ENCODE measurements around the gene PAX7.
"Not testable (repeated sequence)": the region's sequence is repeated elsewhere in the genome, so short reads cannot be mapped to it uniquely, and the experiment has no call there.

PAX7 gene

DNA sequence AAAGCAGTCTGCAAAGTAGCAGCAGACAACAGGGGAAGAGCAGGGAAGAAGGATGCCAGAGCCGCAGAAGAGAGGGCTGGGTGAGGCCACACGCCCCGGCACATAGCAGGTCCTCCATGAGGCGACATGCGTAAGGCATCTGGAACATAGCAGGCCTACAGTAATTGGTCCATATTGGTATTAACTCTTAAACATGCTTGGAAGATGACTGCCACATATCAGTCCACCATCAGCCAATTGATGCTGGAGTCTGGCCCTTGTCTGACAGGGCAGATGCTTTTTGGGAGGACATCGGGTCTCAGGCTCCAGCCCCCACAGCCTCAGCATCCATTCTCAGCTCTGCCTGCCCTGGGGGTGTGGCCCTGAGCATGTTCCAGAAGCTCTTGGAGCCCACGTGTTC, 135.1 kb downstream of the PAX7 start:
- no peak for TF ChIP-seq JUND (IDR thresholded peaks at IDR 0.05; ENCODE audit: low read depth)
- in situ Hi-C loops (cut with HindIII; ENCODE audit: low pct_unique_long_range_greater_than_20kb, low sequenced_read_pairs), result no loop called here
- DNase-seq (ENCODE audit: low read depth in 1 of 2, low spot score in 1 of 2), result no peak

DNA sequence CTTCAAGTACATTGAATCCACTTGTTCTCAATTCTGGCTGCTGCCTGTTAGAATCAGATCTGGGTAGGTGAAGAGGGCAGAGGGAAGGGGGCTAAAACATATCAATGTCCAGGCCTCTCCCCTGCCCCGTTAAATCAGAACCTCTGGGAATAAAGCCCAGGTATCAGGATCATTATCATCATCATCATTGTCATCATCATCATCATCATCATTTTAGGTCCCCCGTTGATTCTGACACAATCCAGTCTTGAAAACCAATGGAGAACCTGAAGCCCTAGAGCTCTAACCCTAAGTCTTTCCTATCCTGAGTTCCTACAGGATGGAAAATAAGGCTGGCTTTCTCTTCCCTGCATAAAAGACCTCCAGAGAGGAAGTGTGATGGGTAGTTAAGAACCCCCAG, 135.7 kb downstream of the PAX7 start:
- in situ Hi-C loops (cut with HindIII; ENCODE audit: low pct_unique_long_range_greater_than_20kb, low sequenced_read_pairs), result no loop called here
- no peak for TF ChIP-seq JUND (IDR thresholded peaks at IDR 0.05; ENCODE audit: low read depth)
- DNase-seq (ENCODE audit: low read depth in 1 of 2, low spot score in 1 of 2), result no peak

DNA sequence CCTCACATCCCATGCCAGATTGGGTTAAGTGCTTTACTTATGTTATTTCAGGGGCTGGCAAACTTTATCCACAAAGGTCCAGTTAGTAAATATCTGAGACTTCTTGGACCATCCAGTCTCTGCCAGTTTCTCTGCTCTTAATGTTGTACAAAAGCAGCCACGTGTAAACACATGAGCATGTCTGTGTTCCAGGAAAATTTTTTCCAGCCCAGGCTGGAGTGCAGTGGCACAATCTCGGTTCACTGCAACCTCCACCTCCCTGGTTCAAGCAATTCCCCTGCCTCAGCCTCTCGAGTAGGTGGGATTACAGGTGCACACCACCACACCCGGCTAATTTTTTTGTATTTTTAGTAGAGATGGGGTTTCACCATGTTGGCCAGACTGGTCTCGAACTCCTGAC, 136.9 kb downstream of the PAX7 start:
- DNase-seq (ENCODE audit: low read depth in 1 of 2, low spot score in 1 of 2); in situ Hi-C loops (cut with HindIII; ENCODE audit: low pct_unique_long_range_greater_than_20kb, low sequenced_read_pairs): not testable (repeated sequence)

DNA sequence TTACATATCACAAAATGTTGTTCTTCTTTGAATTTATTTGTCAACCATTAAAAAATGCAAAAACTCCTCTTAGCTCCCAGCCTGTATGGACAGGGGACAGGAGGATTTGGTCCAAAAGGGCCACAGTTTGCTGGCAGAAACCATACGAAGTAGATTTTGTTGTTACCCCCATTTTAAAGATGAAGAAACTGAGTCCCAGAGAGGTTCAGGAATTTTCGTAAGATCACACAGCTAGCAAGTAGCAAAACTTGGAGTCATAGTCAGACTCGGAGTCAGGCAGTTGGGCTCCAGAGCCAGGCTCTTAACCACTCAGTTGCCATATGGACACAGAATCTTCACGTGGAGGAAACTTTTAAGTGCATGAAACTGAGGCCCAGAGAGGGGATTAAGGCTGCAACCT, 137.4 kb downstream of the PAX7 start:
- in situ Hi-C loops (cut with HindIII; ENCODE audit: low pct_unique_long_range_greater_than_20kb, low sequenced_read_pairs), result no loop called here
- no peak for DNase-seq (ENCODE audit: low read depth in 1 of 2, low spot score in 1 of 2)
- TF ChIP-seq JUND (IDR thresholded peaks at IDR 0.05; ENCODE audit: low read depth), result no peak

DNA sequence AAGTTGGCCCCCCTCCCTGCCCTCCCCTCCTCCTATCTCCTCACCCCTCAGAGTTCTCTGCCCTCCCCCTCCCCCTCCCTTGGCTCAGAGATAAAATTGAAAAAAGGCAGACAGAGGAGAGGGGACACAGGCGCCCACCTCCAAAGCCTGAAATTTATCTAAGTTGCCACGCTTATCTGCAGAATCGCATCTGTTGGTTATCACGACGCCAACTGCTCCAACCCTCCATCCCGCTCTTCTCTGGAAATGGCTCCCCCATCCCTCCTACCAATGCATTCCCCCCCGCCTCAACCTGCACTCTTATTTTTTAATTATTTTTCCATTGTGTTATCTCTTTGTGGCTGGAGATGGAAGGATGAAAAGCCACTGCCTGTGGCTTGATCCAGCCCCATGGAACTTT, 138.5 kb downstream of the PAX7 start:
- no peak for TF ChIP-seq JUND (IDR thresholded peaks at IDR 0.05; ENCODE audit: low read depth)
- no peak for DNase-seq (ENCODE audit: low read depth in 1 of 2, low spot score in 1 of 2)
- in situ Hi-C loops (cut with HindIII; ENCODE audit: low pct_unique_long_range_greater_than_20kb, low sequenced_read_pairs), result no loop called here

DNA sequence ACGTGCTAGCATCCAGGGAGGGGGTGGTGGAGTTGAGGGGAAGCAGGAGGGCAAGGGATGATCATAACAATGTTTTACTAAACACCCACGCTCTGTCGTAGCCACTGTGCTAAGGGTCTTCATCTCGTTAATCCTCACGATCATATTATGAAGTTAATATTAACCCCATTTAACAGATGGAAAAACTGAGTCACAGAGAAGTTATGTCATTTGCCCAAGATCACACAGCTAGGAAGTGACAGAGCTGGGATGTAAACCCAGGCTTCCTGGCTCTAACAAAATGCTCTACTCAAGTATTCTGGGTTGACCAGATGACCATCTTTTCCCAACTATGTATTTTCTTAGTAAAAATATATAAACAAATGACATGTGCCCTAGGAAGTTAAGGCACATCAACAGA, 140.2 kb downstream of the PAX7 start:
- TF ChIP-seq JUND (IDR thresholded peaks at IDR 0.05; ENCODE audit: low read depth), result no peak
- no peak for DNase-seq (ENCODE audit: low read depth in 1 of 2, low spot score in 1 of 2)
- in situ Hi-C loops (cut with HindIII; ENCODE audit: low pct_unique_long_range_greater_than_20kb, low sequenced_read_pairs), result no loop called here

DNA sequence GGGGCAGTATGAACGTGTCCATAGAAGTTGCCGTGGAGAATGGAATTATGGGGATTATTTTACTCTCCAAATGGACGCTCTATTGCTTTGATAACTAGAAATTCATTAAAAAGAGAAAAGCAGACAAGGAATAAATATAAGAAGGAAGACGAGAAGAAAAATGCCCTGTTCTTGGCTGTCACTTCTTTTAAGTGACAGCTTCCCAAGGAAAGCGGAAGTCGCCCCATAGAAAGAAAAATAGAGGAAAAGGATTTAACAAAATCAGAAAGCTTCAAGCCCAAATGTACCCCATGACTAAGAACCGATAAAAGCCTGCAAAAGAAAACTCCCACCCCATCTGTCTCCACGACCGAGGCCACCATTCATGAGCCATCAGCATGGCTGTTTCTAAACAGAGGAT, 143.1 kb downstream of the PAX7 start:
- in situ Hi-C loops (cut with HindIII; ENCODE audit: low pct_unique_long_range_greater_than_20kb, low sequenced_read_pairs), result no loop called here
- no peak for DNase-seq (ENCODE audit: low read depth in 1 of 2, low spot score in 1 of 2)
- TF ChIP-seq JUND (IDR thresholded peaks at IDR 0.05; ENCODE audit: low read depth), result no peak

DNA sequence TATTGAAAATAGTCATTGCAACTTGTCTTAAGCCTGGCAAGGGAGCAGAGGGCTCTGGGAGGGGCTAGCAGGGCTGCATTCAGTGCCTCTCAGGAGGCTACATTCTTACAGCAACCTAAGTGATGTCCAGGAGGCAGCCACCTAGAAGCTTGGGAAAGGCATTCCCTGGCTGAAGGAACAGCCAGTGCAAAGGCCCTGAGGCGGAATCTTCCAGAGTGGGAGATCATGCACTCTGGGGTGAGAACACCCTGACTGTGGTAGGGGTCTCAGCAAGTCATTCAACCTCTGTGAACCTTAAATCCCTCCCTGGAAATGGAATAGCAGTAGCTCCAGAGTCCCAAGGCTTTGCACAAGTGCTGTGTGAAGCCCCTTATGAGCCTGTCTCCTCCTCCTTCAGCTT, 144.7 kb downstream of the PAX7 start:
- in situ Hi-C loops (cut with HindIII; ENCODE audit: low pct_unique_long_range_greater_than_20kb, low sequenced_read_pairs), result no loop called here
- TF ChIP-seq JUND (IDR thresholded peaks at IDR 0.05; ENCODE audit: low read depth), result no peak
- no peak for DNase-seq (ENCODE audit: low read depth in 1 of 2, low spot score in 1 of 2)

DNA sequence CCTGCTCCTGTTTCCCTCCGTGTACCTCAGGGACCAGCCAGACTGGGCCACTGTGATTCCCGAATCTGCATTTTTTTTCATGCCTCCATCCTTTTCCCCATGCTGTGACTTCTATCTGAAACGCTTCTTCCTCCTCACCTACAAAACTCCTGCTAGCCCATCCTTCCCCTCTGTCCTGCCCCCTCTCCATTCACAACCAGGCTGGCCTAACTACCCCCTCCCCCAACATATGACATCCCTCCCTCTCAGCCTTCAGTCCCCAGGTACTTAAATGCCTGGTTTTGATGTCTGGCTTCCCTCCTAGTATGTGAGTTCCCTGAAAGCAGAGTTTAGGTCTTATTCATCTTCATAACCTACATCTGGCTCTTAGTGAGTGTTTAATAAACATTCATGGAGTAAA, 146.1 kb downstream of the PAX7 start:
- DNase-seq (ENCODE audit: low read depth in 1 of 2, low spot score in 1 of 2), result no peak
- in situ Hi-C loops (cut with HindIII; ENCODE audit: low pct_unique_long_range_greater_than_20kb, low sequenced_read_pairs), result no loop called here
- TF ChIP-seq JUND (IDR thresholded peaks at IDR 0.05; ENCODE audit: low read depth), result no peak

DNA sequence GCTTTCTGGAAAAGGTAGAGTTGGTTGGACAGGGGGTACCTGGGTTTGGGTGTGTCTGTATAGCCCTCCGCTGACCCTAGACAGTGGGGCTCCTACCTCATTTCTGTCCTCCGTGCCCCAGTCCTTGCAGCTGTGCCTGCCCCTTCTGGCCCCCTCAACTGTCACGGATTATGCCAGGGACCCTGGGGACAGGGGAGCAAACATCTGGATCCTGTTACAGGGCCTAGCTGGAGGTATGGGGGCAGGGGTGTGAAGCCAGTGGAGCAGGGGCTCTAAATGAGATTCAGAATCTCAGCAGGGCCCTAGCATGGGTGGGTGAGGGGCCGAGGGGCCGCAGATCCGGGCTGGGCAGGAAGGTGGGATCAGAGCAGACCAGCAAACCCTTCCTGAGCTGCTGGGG, 147.8 kb downstream of the PAX7 start:
- in situ Hi-C loops (cut with HindIII; ENCODE audit: low pct_unique_long_range_greater_than_20kb, low sequenced_read_pairs), result no loop called here
- TF ChIP-seq JUND (IDR thresholded peaks at IDR 0.05; ENCODE audit: low read depth), result no peak
- DNase-seq (ENCODE audit: low read depth in 1 of 2, low spot score in 1 of 2), result no peak

DNA sequence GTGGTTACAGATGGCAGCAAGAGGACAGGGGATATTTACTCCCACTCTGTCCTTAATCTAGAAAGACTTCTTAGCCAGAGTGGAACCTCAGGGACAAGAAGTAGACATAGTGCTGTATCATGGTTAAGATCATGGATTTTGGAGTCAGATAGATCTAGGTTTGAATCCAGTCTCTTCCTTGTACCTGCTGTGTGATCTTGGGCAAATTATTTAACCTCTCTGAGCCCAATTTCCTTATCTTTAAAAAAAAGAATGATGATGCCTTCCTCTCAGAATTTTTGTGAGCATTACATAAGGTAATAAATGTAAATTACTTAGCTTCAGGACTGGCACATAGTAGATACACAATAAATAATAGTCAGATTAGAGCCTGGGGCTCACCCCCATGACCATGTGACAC, 150.4 kb downstream of the PAX7 start:
- in situ Hi-C loops (cut with HindIII; ENCODE audit: low pct_unique_long_range_greater_than_20kb, low sequenced_read_pairs), result no loop called here
- no peak for DNase-seq (ENCODE audit: low read depth in 1 of 2, low spot score in 1 of 2)
- TF ChIP-seq JUND (IDR thresholded peaks at IDR 0.05; ENCODE audit: low read depth), result no peak

DNA sequence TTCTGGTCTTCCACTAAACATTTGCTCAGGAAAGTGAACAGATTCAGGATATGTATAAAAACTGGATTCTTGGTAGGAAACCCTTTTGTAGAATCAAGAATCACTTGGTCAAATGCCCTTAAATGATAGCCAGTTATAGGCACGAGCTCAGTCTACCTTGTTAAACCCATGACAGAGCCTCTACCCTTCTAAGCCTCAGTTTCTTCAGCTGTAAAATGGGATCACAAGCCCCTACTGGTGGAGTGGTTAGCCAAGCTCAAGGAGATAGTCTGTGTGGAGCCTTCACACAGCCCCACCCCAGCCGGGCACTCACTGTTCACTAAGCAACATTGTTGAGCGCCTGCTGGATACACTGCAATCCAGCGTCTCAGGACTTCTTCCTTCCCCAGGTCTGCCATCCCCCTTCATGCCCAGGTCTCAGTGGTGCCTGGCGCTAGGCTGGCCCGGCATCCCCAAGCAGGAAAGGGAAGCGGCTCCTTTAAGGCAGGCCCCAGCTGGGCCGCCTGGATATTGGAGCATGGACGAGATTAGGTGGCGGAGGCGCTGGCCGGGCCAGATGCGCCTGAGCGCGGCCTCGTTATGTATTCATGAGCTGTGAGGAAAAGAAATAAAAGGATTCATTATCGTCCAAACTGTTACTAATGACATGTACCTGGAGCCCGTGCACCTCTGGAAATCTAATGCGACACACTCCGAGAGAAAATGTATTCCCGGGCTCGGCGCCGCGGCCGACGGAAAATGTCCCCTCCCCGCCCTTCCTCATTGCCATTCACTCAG, 153.2 kb downstream of the PAX7 start:
- in situ Hi-C loops (cut with HindIII; ENCODE audit: low pct_unique_long_range_greater_than_20kb, low sequenced_read_pairs), result no loop called here
- no peak for DNase-seq (ENCODE audit: low read depth in 1 of 2, low spot score in 1 of 2)
- no peak for TF ChIP-seq JUND (IDR thresholded peaks at IDR 0.05; ENCODE audit: low read depth)

DNA sequence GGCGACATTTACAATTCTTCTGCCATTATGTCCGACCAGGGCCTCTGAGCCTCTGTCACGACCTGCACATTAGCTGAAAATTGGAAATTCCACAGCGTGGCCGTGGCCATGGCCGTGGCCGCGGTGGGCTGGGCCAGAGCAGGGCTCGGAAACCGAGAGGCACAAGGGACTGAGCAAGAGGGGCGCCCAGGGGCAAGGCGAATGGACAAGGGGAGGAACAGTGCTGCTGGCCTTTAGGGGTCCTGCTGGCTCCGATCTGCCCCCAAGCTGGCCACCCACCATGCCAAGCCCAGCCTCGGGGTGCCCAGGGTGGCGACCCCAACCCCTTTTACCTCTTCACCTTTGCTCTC, 153.8 kb downstream of the PAX7 start:
- in situ Hi-C loops (cut with HindIII; ENCODE audit: low pct_unique_long_range_greater_than_20kb, low sequenced_read_pairs), result no loop called here
- TF ChIP-seq JUND (IDR thresholded peaks at IDR 0.05; ENCODE audit: low read depth), result no peak
- DNase-seq (ENCODE audit: low read depth in 1 of 2, low spot score in 1 of 2), result no peak

DNA sequence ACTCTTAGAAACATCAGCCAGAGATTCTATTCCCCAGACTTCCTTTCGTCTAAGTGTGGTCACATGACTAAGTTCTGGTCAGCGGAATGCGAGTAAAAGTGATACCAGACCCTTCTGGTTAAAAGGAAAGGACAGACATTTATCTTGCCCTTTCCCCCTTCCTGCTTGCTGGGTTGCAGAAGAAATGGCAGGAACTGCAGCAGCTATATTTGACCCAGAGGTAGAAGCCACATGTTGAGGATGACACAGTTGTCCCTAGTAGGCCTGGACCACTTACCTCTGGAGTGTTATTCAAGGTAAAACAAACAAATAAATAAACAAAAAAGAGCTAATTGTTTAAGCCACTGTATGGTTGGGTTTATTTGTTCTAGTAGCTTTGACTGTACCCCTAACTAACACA, 155.5 kb downstream of the PAX7 start:
- TF ChIP-seq JUND (IDR thresholded peaks at IDR 0.05; ENCODE audit: low read depth), result no peak
- in situ Hi-C loops (cut with HindIII; ENCODE audit: low pct_unique_long_range_greater_than_20kb, low sequenced_read_pairs), result no loop called here
- no peak for DNase-seq (ENCODE audit: low read depth in 1 of 2, low spot score in 1 of 2)

Data from T47D (cell line).